Heart left ventricle (tissue), 16 donors: Measurements from ENCODE around the gene TADA3. TPM values are rescaled to one million over a fixed set of nuclear protein-coding genes. Genes with fewer than 3 reads are reported as not detected.

Experiments used
- ATAC-seq, 4 donors: fragments of 200-7000 bp; cut with Tn5 transposase; one replicate each; pipeline ENCODE4 v1.9.1; 2020 to 2022; ENCODE audit warnings: moderate library complexity in 4 of 4, mild to moderate bottlenecking in 3 of 4, moderate number of reproducible peaks in 1 of 4
- DNase-seq, 5 donors: peaks; one replicate each; pipeline ENCODE4 v3.0.0-alpha.2; 2020
- H3K27ac ChIP-seq, 12 donors: fragments of 200-600 bp; sonication (generic) in 4 of 12; one replicate each; pipeline versions ENCODE4 v1.5.0 to v1.8.0; 2016 to 2022; ENCODE audit warnings: mild to moderate bottlenecking in 2 of 12
- H3K27me3 ChIP-seq, 9 donors: fragments of 200-600 bp; sonication (generic) in 2 of 9; one replicate each; pipeline versions ENCODE4 v1.5.1 to v1.8.0; 2016 to 2022; ENCODE audit warnings: mild to moderate bottlenecking in 3 of 9
- H3K36me3 ChIP-seq, 9 donors: fragments of 200-600 bp; sonication (generic) in 2 of 9; one replicate each; pipeline versions ENCODE4 v1.5.0 to v1.8.0; 2018 to 2022; ENCODE audit warnings: mild to moderate bottlenecking in 2 of 9
- H3K4me1 ChIP-seq, 12 donors: fragments of 200-600 bp; sonication (generic) in 4 of 12; one replicate each; pipeline versions ENCODE4 v1.5.0 to v1.8.0; 2016 to 2022; ENCODE audit warnings: mild to moderate bottlenecking in 3 of 12
- H3K4me3 ChIP-seq, 12 donors: fragments of 200-600 bp; sonication (generic) in 4 of 12; one replicate each; pipeline versions ENCODE4 v1.5.0 to v1.8.0; 2017 to 2022; ENCODE audit warnings: mild to moderate bottlenecking in 9 of 12, moderate library complexity in 4 of 12
- H3K9me3 ChIP-seq, 12 donors: fragments of 200-600 bp; sonication (generic) in 4 of 12; one replicate each; pipeline versions ENCODE4 v1.5.0 to v1.8.0; 2016 to 2022; ENCODE audit warnings: mild to moderate bottlenecking in 1 of 12
- POLR2A ChIP-seq, 2 donors: fragments of 450-650 bp; IDR thresholded peaks; one replicate each; pipeline ENCODE4 v1.6.1; 2017; ENCODE audit warnings: antibody characterized with exemption in 2 of 2, mild to moderate bottlenecking in 2 of 2, moderate library complexity in 2 of 2
- WGBS, 4 donors: extraction: QIAGEN DNeasy Blood & Tissue Kit in 2 of 4; methylation state at CpG; one replicate each; pipeline versions ENCODE4 v1.1.5 to v1.1.7; 2013 to 2018; 5-methylcytosine and 5-hydroxymethylcytosine counted together
- intact Hi-C, 10 donors: fragments of 100-400 bp; cut with DNase I; formaldehyde crosslinking; loops; one replicate each; pipeline versions ENCODE4 v1.11.1 to v1.14.2; 2022
- polyA plus RNA-seq, 2 donors: library from polyadenylated mRNA; stranded (reverse); fragments of 200-250 nt; gene quantifications; one replicate each; pipeline ENCODE4 v1.2.3, GENCODE V29; 2013
- total RNA-seq, 9 donors: library from RNA; depleted of rRNA in 2 of 9; stranded (reverse); fragments of >200 nt in 2 of 9; fragmentation: NEBNext Ultra II Directional in 3 of 9; extraction: Animal tissue kit (Norgen Biotek cat#: 25700) in 3 of 9; gene quantifications; one replicate each; pipeline versions ENCODE4 v1.1.0 to v1.2.4, GENCODE V29; 2016 to 2023
- TF ChIP-seq, protein P1 (sequence below), 12 donors: fragments of 200-600 bp; sonication (generic) in 4 of 12; IDR thresholded peaks; one replicate each; pipeline versions ENCODE4 v1.5.0 to v1.8.0; 2018 to 2022; ENCODE audit warnings: antibody characterized with exemption in 12 of 12, mild to moderate bottlenecking in 5 of 12
- donor health status: ischemic (EF 13 %, LVEDD 7.1; RV severe dilation, severe dysfunction).
- donor health status: healthy with polysubstance abuse.
- donor health status: DM: no; HTN: yes; CAD: no.
- donor health status: DM: no; HTN: no; CAD: no.
- donor health status: ischemic (EF 25% LVEDD 6.9; RV normal size, moderate dysfunction).
- donor health status: ischemic (EF 25% LVEDD 5.7; RV mildly dilated, moderate dysfunction).
- donor health status: healthy.
- donor health status: DM: yes; HTN: yes; CAD: no.
- donor health status: ischemic (EF 35%, LVEDD 5.7; RV mildly dilated, moderate dysfunction).
- donor health status: nonischemic (EF 11% LVEDD 7.7; RV severe dilation, severe dysfunction).
- donor health status: DM: yes; HTN: yes; CAD: no.
- donor health status: PGD.
- donor health status: ischemic (EF 29% LVEDD 5.4; RV normal size, mild dysfunction).
- donor health status: nonischemic (EF 23%, LVEDD 6.1; RV moderate dilation, normal function).

Gene TADA3
- total and polyA plus RNA-seq, 11 donors = 32.8 to 61.5 (median 45.9) TPM

DNA sequence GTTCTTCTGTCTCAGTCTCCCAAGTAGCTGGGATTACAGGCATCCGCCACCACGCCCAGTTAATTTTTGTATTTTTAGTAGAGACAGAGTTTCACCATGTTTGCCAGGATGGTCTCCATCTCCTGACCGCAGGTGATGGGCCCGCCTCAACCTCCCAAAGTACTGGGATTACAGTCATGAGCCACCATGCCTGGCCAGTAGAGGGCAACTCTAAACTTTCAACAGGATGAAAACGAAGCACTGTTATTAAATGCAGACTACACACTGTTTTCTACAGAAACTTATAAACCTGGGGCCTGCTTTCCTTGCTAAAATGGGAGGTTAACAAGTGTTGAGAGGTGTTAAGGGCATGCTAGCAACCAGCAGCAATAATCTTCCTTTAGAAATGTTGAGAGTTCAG is 8.3 kb upstream of the TADA3 start:
- DNase-seq = no peak
- H3K36me3 ChIP-seq = peaks cover 5 to 99% (median 84%) of the 10 kb centered on the region in 9 donors
- no peaks in the 10 kb centered on the region for H3K27me3 ChIP-seq
- ATAC-seq = no peak
- H3K4me3 ChIP-seq = no peak overlapping the region
- H3K9me3 ChIP-seq = no peaks in the 10 kb centered on the region
- no peak overlapping the region for H3K27ac ChIP-seq
- WGBS, 4 donors = 80 to 89% (median 89%) methylated on average over 5 of the region's 5 CpGs
- H3K4me1 ChIP-seq = peaks cover 0 to 23% (median 6%) of the 10 kb centered on the region in 12 donors
- intact Hi-C loops = no loop called here
- TF ChIP-seq POLR2A (IDR thresholded peaks at IDR 0.05) = no peak
- TF ChIP-seq, protein P1, sequence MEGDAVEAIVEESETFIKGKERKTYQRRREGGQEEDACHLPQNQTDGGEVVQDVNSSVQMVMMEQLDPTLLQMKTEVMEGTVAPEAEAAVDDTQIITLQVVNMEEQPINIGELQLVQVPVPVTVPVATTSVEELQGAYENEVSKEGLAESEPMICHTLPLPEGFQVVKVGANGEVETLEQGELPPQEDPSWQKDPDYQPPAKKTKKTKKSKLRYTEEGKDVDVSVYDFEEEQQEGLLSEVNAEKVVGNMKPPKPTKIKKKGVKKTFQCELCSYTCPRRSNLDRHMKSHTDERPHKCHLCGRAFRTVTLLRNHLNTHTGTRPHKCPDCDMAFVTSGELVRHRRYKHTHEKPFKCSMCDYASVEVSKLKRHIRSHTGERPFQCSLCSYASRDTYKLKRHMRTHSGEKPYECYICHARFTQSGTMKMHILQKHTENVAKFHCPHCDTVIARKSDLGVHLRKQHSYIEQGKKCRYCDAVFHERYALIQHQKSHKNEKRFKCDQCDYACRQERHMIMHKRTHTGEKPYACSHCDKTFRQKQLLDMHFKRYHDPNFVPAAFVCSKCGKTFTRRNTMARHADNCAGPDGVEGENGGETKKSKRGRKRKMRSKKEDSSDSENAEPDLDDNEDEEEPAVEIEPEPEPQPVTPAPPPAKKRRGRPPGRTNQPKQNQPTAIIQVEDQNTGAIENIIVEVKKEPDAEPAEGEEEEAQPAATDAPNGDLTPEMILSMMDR (IDR thresholded peaks at IDR 0.05) = peak in 2 of 12 donors; percentile 7 to 10

DNA sequence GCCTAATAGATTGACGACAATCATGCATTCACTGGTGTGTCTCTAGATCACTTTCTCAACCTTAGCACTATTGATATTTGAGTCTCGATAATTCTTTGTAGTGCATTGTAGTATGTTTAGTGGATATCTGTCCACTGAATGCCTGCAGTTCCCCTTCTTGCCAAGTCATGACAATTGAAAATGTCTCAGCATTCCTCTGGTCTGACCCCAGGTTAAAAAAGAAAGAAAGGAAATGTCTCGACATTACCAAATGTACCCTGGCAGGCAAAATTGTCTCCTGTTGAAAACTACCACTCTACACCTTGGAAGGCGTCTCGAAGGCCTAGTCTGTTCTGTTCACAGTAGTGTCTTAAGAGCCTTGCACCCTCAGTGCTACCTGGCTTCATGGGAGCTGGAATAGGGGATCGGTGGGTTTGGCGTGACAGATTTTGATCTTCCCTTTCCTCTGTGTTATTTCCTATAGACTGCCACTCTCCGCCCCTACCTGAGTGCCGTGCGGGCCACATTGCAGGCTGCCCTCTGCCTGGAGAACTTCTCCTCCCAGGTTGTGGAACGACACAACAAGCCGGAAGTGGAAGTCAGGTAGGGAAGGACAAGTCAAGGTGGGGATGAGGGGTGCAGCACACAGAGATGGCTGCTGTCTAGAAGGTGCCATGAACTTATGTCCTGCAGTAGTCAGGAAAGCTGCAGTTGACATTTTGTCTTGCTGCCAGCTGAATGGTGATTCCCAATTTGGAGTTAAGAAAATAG is 5.1 kb upstream of the TADA3 start:
- no peak overlapping the region for H3K27ac ChIP-seq
- intact Hi-C loops = loop anchor here in 2 of 10 donors (10.0 kb wide), 2 partner anchors 47 to 117 kb away; partner anchors contain the start of genes IL17RC (in 1 of the 2) and RPUSD3 (in 1 of the 2)
- ATAC-seq (no peak), DNase-seq (no peak)
- no peaks in the 10 kb centered on the region for H3K27me3 ChIP-seq
- peaks cover 5 to 76% (median 66%) of the 10 kb centered on the region in 9 donors for H3K36me3 ChIP-seq
- H3K4me3 ChIP-seq = no peak overlapping the region
- H3K4me1 ChIP-seq = peaks cover 0 to 40% (median 17%) of the 10 kb centered on the region in 12 donors
- 85 to 93% (median 91%) methylated on average over 12 of the region's 12 CpGs for WGBS, 4 donors
- TF ChIP-seq POLR2A (IDR thresholded peaks at IDR 0.05) = no peak
- TF ChIP-seq, protein P1 (IDR thresholded peaks at IDR 0.05) = no peak
- H3K9me3 ChIP-seq = no peaks in the 10 kb centered on the region

DNA sequence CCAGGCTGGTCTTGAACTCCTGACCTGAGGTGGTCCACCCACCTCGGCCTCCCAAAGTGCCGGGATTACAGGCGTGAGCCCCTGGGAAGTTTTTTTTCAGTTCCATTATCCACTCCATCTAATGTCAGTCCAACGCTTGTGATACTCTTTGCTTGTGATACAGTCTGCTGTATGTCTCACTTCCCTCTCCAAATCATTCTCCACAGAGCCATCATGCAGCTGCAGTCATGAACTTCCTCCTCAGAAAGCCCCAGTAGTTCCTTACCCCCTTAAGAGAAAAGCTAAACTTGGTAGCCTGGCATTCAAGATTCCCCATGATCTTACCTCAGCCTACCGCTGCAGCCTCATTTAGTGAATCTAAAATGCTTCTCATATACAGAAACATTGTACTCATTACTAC is 2.9 kb upstream of the TADA3 start:
- 83 to 90% (median 88%) methylated on average over 5 of the region's 5 CpGs for WGBS, 4 donors

More for the DNA sequence above, 2.9 kb upstream of the TADA3 start:
- H3K27me3 ChIP-seq = no peaks in the 10 kb centered on the region
- H3K36me3 ChIP-seq = peaks cover 5 to 62% (median 51%) of the 10 kb centered on the region in 9 donors
- DNase-seq = no peak
- intact Hi-C loops = loop anchor here in 2 of 10 donors (10.0 kb wide), 2 partner anchors 50 to 120 kb away; partner anchors contain the start of genes IL17RC (in 1 of the 2) and RPUSD3 (in 1 of the 2)
- TF ChIP-seq POLR2A (IDR thresholded peaks at IDR 0.05) = no peak
- TF ChIP-seq, protein P1 (IDR thresholded peaks at IDR 0.05) = no peak
- ATAC-seq = no peak
- H3K4me1 ChIP-seq = peaks cover 0 to 58% (median 24%) of the 10 kb centered on the region in 12 donors
- H3K27ac ChIP-seq = peak overlapping the region in 1 of 12 donors; percentile 94
- H3K4me3 ChIP-seq = no peak overlapping the region
- no peaks in the 10 kb centered on the region for H3K9me3 ChIP-seq
